Parathyroid adenoma (tissue), 2 donors: ENCODE measurements around the gene LIN52.

ENCODE experiments used
- H2AFZ ChIP-seq: fragments of 300-600 bp; sonication (generic); one replicate; pipeline ENCODE4 v1.7.0; 2017; ENCODE audit warnings: antibody characterized with exemption, mild to moderate bottlenecking
- H3K27ac ChIP-seq: fragments of 300-600 bp; sonication (generic); one replicate; pipeline ENCODE4 v1.7.0; 2017
- H3K27me3 ChIP-seq: fragments of 300-600 bp; sonication (generic); one replicate; pipeline ENCODE4 v1.7.0; 2017; ENCODE audit warnings: low read length; ENCODE audit not compliant: control insufficient read depth, insufficient read depth
- H3K36me3 ChIP-seq: fragments of 300-600 bp; sonication (generic); one replicate; pipeline ENCODE4 v1.7.0; 2017; ENCODE audit warnings: low read length; ENCODE audit not compliant: control insufficient read depth, insufficient read depth
- H3K4me1 ChIP-seq: fragments of 300-600 bp; sonication (generic); one replicate; pipeline ENCODE4 v1.7.0; 2017; ENCODE audit warnings: control low read depth
- H3K4me2 ChIP-seq: fragments of 300-600 bp; sonication (generic); one replicate; pipeline ENCODE4 v1.7.0; 2017; ENCODE audit warnings: low read length
- H3K4me3 ChIP-seq: fragments of 300-600 bp; sonication (generic); one replicate; pipeline ENCODE4 v1.7.0; 2017; ENCODE audit warnings: low read depth, low read length
- H3K79me2 ChIP-seq: fragments of 300-600 bp; sonication (generic); one replicate; pipeline ENCODE4 v1.7.0; 2017; ENCODE audit warnings: control low read depth
- H3K9ac ChIP-seq: fragments of 300-600 bp; sonication (generic); one replicate; pipeline ENCODE4 v1.7.0; 2017; ENCODE audit warnings: mild to moderate bottlenecking
- H3K9me3 ChIP-seq: fragments of 300-600 bp; sonication (generic); one replicate; pipeline ENCODE4 v1.7.0; 2017; ENCODE audit warnings: low read length; ENCODE audit not compliant: control insufficient read depth
- TF ChIP-seq, protein P1 (sequence below): fragments of 300-600 bp; sonication (generic); IDR thresholded peaks from one replicate; pipeline ENCODE4 v1.7.0; 2017; ENCODE audit warnings: antibody characterized with exemption, mild to moderate bottlenecking
- donor health status: primary hyperparathyroidism.

The LIN52 gene

DNA sequence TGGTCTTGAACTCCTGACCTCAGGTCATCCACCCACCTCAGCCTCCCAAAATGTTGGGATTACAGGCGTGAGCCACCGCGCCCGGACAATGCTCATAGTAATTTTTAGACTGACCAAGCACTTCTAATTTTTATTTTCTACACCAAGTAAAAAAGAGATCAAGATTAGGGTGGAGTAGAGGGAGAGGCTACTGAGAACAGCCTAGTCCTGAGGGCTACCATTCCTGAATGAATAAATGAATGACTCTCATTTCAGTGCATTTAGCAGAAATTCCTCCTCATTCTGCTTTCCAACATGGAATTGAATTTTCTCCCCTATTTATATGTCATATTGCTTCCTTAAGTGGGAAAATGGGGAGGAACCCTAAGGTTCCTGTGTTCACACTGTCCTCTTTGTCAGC, 39.2 kb upstream of the LIN52 start:
- no peaks in the 10 kb centered on the region for H3K4me1 ChIP-seq
- H3K27ac ChIP-seq = no peak overlapping the region
- TF ChIP-seq, protein P1, sequence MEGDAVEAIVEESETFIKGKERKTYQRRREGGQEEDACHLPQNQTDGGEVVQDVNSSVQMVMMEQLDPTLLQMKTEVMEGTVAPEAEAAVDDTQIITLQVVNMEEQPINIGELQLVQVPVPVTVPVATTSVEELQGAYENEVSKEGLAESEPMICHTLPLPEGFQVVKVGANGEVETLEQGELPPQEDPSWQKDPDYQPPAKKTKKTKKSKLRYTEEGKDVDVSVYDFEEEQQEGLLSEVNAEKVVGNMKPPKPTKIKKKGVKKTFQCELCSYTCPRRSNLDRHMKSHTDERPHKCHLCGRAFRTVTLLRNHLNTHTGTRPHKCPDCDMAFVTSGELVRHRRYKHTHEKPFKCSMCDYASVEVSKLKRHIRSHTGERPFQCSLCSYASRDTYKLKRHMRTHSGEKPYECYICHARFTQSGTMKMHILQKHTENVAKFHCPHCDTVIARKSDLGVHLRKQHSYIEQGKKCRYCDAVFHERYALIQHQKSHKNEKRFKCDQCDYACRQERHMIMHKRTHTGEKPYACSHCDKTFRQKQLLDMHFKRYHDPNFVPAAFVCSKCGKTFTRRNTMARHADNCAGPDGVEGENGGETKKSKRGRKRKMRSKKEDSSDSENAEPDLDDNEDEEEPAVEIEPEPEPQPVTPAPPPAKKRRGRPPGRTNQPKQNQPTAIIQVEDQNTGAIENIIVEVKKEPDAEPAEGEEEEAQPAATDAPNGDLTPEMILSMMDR = no peak
- H3K79me2 ChIP-seq = no peaks in the 10 kb centered on the region
- no peaks in the 10 kb centered on the region for H3K27me3 ChIP-seq
- no peak overlapping the region for H3K9ac ChIP-seq
- no peaks in the 10 kb centered on the region for H3K9me3 ChIP-seq
- no peak overlapping the region for H3K4me2 ChIP-seq
- no peaks in the 10 kb centered on the region for H3K36me3 ChIP-seq
- H3K4me3 ChIP-seq = no peak overlapping the region
- no peak overlapping the region for H2AFZ ChIP-seq

DNA sequence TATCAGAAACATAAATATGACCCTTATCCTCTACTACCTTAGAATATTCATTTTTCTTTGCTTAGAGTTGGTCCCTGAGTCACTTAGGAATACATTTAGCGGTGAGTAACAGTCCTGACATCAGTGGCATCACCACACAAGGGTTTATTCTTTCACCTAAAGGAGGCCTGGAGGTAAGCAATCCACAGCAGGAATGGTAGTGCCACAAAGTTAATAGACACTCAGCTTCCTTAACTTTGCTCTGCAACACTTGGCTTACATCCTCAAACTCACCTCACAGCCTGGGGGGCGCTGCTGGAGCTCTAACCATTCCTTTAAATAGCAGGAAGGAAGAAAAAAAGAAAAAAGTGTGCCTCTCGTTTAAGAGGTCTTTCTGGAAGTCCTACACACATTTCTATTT, 36.5 kb upstream of the LIN52 start:
- TF ChIP-seq, protein P1 = no peak
- H3K27ac ChIP-seq = no peak overlapping the region
- no peaks in the 10 kb centered on the region for H3K36me3 ChIP-seq
- no peak overlapping the region for H3K9ac ChIP-seq
- no peaks in the 10 kb centered on the region for H3K9me3 ChIP-seq
- no peak overlapping the region for H2AFZ ChIP-seq
- H3K4me2 ChIP-seq = no peak overlapping the region
- H3K4me3 ChIP-seq = no peak overlapping the region
- no peaks in the 10 kb centered on the region for H3K27me3 ChIP-seq
- H3K79me2 ChIP-seq = no peaks in the 10 kb centered on the region
- H3K4me1 ChIP-seq = no peaks in the 10 kb centered on the region

DNA sequence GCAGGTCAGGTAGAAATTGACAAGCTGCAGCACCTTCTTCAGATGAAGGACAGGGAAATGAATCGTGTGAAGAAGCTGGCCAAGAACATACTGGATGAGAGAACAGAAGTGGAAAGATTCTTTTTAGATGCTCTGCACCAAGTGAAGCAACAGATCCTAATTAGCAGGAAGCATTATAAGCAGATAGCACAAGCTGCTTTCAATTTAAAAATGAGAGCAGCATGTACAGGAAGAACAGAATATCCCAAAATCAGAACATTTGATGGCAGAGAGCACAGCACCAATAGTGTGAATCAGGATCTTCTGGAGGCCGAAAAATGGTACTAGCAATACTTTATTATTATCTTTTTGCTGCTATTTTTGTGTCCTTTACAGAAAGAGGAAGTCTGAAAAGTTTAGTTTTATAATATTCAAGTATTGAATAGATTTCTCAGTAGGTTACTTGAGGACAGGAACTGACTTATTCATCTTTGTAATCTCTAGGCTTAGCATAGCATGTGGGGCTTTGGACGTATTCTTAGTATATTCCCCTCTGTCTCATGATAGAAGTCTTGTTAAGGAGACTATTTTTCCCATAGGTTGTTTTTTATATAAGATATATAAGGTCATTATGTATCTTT, 34.8 kb upstream of the LIN52 start:
- Histone ChIP-seq H2AFZ (no peak overlapping the region), H3K9me3 (no peaks in the 10 kb centered on the region), H3K4me1 (no peaks in the 10 kb centered on the region), H3K36me3 (no peaks in the 10 kb centered on the region), H3K9ac (no peak overlapping the region), H3K27me3 (no peaks in the 10 kb centered on the region), H3K27ac (no peak overlapping the region), H3K79me2 (no peaks in the 10 kb centered on the region), H3K4me3 (no peak overlapping the region), H3K4me2 (no peak overlapping the region)
- TF ChIP-seq, protein P1 = no peak

DNA sequence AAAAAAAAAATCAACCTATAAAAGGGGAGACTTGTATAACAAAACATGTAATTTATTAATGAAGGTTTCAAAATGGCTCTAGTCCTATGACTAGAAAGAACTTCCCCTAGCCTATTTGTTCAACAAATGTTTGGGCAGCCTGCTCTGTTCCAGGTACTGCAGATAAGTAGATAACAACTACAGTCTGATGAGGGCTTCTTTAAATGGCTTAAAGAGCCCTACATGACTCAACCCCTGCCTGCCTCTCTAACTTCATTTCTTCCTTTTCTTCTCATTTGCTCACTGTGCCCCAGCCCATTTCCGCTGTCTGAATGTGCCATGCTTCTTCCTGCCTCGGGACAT, 22.0 kb upstream of the LIN52 start:
- H3K27me3 ChIP-seq = no peaks in the 10 kb centered on the region
- H3K4me1 ChIP-seq = no peaks in the 10 kb centered on the region
- no peak overlapping the region for H3K4me2 ChIP-seq
- no peak overlapping the region for H2AFZ ChIP-seq
- H3K4me3 ChIP-seq = no peak overlapping the region
- no peak overlapping the region for H3K9ac ChIP-seq
- no peak overlapping the region for H3K27ac ChIP-seq
- no peaks in the 10 kb centered on the region for H3K9me3 ChIP-seq
- TF ChIP-seq, protein P1 = no peak
- no peaks in the 10 kb centered on the region for H3K79me2 ChIP-seq
- H3K36me3 ChIP-seq = no peaks in the 10 kb centered on the region

DNA sequence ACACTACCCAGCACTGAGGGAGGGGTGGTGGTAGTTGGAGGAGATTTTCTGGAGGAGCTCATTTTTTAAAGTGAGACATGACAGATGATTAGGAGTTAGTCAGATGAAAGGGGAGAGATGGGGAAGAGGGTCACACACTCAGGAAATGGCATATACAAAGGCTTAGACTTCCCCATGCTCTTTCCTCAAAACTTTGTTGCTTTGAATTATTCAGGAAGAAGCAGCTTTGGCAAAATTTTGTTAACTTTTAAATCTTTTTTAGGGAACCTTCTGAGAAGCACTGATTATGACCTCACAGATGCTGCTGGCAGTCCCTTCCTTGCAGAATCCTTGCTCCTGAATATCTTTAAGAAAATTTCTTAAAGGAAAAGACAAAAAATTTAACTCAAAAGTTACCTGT, 20.3 kb upstream of the LIN52 start:
- H3K9ac ChIP-seq = no peak overlapping the region
- no peaks in the 10 kb centered on the region for H3K4me1 ChIP-seq
- H3K36me3 ChIP-seq = no peaks in the 10 kb centered on the region
- H3K9me3 ChIP-seq = no peaks in the 10 kb centered on the region
- no peaks in the 10 kb centered on the region for H3K27me3 ChIP-seq
- H3K4me3 ChIP-seq = no peak overlapping the region
- no peak overlapping the region for H3K27ac ChIP-seq
- no peak overlapping the region for H3K4me2 ChIP-seq
- H3K79me2 ChIP-seq = no peaks in the 10 kb centered on the region
- TF ChIP-seq, protein P1 = no peak
- H2AFZ ChIP-seq = no peak overlapping the region
